Measurements from ENCODE around the gene OTULIN. TPM values are rescaled to one million over a fixed set of nuclear protein-coding genes. Genes with fewer than 3 reads are reported as not detected.

Gene OTULIN
- total and polyA plus RNA-seq, 11 donors: 7.6 to 42.0 (median 27.1) TPM

DNA sequence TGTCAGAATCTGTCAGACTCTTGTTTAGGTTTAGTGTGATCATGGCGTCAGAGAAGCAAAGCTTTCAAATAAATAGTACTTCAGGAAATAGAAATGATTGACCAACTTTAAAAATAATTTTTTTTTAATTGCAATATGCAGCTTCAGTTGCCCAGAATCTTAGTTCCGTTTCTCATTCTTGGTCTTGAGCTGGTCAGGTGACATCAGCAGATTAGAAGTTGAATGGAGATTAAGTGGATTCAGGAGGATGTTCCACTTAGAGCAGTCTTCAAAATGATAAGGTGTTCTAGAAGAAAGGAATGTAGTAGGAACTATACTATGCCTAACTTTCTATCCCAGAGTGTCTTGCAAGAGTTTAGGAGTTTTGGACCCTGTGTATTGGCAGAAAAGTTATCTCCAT lies 30.6 kb downstream of the OTULIN start:
- ATAC-seq: no peak
- H3K27ac ChIP-seq: no peak overlapping the region
- H3K4me3 ChIP-seq: no peak overlapping the region
- H3K4me1 ChIP-seq: peaks cover 0 to 34% (median 3%) of the 10 kb centered on the region in 12 donors
- no peak for DNase-seq
- peaks cover 0 to 7% (median 2%) of the 10 kb centered on the region in 12 donors for H3K9me3 ChIP-seq
- intact Hi-C loops (cut with DNase I): no loop called here
- no peaks in the 10 kb centered on the region for H3K27me3 ChIP-seq
- WGBS, 4 donors: 70 to 83% (median 74%) methylated on average over 2 of the region's 2 CpGs
- TF ChIP-seq POLR2A (IDR thresholded peaks at IDR 0.05): no peak
- TF ChIP-seq, protein P1, sequence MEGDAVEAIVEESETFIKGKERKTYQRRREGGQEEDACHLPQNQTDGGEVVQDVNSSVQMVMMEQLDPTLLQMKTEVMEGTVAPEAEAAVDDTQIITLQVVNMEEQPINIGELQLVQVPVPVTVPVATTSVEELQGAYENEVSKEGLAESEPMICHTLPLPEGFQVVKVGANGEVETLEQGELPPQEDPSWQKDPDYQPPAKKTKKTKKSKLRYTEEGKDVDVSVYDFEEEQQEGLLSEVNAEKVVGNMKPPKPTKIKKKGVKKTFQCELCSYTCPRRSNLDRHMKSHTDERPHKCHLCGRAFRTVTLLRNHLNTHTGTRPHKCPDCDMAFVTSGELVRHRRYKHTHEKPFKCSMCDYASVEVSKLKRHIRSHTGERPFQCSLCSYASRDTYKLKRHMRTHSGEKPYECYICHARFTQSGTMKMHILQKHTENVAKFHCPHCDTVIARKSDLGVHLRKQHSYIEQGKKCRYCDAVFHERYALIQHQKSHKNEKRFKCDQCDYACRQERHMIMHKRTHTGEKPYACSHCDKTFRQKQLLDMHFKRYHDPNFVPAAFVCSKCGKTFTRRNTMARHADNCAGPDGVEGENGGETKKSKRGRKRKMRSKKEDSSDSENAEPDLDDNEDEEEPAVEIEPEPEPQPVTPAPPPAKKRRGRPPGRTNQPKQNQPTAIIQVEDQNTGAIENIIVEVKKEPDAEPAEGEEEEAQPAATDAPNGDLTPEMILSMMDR (IDR thresholded peaks at IDR 0.05): no peak
- peaks cover 5 to 96% (median 90%) of the 10 kb centered on the region in 9 donors for H3K36me3 ChIP-seq

DNA sequence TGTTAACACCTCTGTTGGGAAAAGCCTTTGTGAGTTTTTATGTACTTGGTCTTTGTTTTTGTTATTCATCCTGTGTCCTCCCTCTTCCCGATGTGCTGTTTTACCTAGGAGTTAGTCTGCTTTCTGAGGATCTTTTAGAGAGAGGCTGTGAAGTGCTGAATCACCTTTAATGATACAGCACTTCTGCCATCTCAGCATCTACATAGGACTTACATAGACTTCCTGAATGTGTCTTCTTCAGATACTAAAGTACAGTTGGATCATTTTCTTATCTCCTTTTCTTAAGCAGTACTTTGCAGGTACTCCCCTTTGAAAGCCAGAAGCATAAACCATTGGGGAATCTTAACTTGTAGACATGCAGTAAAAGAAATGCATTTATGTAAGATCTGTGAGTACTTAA lies 31.5 kb downstream of the OTULIN start:
- Histone ChIP-seq H3K27ac (no peak overlapping the region), H3K4me1 (peaks cover 0 to 42% (median 8%) of the 10 kb centered on the region in 12 donors), H3K4me3 (no peak overlapping the region), H3K36me3 (peaks cover 0 to 87% (median 81%) of the 10 kb centered on the region in 9 donors), H3K27me3 (no peaks in the 10 kb centered on the region), H3K9me3 (no peaks in the 10 kb centered on the region)
- DNase-seq: no peak
- WGBS, 4 donors: 60 to 72% (median 64%) methylated on average over 1 of the region's 1 CpG
- TF ChIP-seq, protein P1 (IDR thresholded peaks at IDR 0.05): no peak
- TF ChIP-seq POLR2A (IDR thresholded peaks at IDR 0.05): no peak
- intact Hi-C loops (cut with DNase I): no loop called here
- no peak for ATAC-seq

DNA sequence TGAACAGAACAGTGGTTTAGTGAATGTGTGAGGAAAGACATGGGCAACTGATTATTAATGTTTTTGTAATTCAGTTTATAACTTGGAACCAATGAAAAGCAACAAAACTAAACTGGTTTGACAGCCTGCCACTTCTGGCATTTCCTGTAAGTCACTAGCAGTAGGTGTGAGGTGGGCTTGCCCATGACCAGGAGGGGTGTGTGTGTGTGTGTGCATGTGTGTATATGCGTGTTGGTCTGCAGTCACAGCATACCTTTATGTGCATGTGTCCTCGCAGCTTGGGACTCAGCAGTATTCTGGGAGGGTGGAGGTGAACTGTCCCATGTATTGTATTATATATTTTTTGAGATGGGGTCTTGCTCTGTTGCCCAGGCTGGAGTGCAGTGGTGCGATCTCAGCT lies 32.3 kb downstream of the OTULIN start:
- Histone ChIP-seq H3K27me3 (no peaks in the 10 kb centered on the region), H3K9me3 (no peaks in the 10 kb centered on the region), H3K4me1 (peaks cover 0 to 50% (median 14%) of the 10 kb centered on the region in 12 donors), H3K36me3 (peaks cover 0 to 81% (median 74%) of the 10 kb centered on the region in 9 donors), H3K27ac (no peak overlapping the region), H3K4me3 (no peak overlapping the region)
- intact Hi-C loops (cut with DNase I): no loop called here
- ATAC-seq (no peak), DNase-seq (no peak)
- TF ChIP-seq, protein P1 (IDR thresholded peaks at IDR 0.05): no peak
- TF ChIP-seq POLR2A (IDR thresholded peaks at IDR 0.05): no peak
- WGBS, 4 donors: 95 to 99% (median 96%) methylated on average over 3 of the region's 3 CpGs

DNA sequence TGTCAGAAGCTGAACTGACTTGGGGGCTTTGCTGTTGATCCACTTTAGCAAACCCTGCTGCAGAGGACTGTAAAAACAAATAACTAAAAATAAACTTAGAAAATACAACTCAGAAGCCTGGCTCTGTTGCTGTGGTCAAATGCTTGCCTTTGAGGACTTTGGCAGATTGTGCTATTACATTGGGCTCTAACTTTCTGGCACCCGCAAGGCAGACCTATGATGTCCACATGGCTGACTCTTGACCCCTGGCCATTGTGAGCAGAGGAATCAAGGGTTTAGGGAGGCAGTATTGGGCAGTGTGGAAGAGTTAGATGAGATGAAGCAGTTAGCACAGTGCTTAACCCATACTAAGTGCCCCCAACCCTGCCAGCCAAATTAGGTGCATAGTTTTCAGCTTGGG lies 34.0 kb downstream of the OTULIN start:
- Histone ChIP-seq H3K27me3 (no peaks in the 10 kb centered on the region), H3K36me3 (peaks cover 0 to 75% (median 60%) of the 10 kb centered on the region in 9 donors), H3K4me3 (no peak overlapping the region), H3K9me3 (no peaks in the 10 kb centered on the region), H3K27ac (peak overlapping the region in 1 of 12 donors; percentile 30), H3K4me1 (peaks cover 0 to 52% (median 20%) of the 10 kb centered on the region in 12 donors)
- DNase-seq: no peak
- 72 to 75% (median 75%) methylated on average over 1 of the region's 1 CpG for whole genome bisulfite sequencing, 4 donors
- TF ChIP-seq, protein P1 (IDR thresholded peaks at IDR 0.05): no peak
- no peak for TF ChIP-seq POLR2A (IDR thresholded peaks at IDR 0.05)
- intact Hi-C loops (cut with DNase I): no loop called here
- no peak for ATAC-seq
